ES-I3 (cell line): ENCODE data around the gene HSP90AA1.
"Not testable (repeated sequence)": the region's sequence is repeated elsewhere in the genome, so short reads cannot be mapped to it uniquely, and the experiment has no call there.

ENCODE experiments used
- H3K36me3 ChIP-seq: 2 replicates; pipeline ENCODE4 v1.6.1; 2013; ENCODE audit warnings: mild to moderate bottlenecking, low read length, control low read depth, moderate library complexity; ENCODE audit not compliant: insufficient read depth
- H3K4me1 ChIP-seq: 2 replicates; pipeline ENCODE4 v1.6.1; 2013; ENCODE audit warnings: mild to moderate bottlenecking, control low read depth, low read length; ENCODE audit not compliant: insufficient read depth
- H3K9ac ChIP-seq: 2 replicates; pipeline ENCODE4 v1.6.1; 2013; ENCODE audit warnings: low read depth, mild to moderate bottlenecking, low read length, moderate library complexity
- H3K9me3 ChIP-seq: 2 replicates; pipeline ENCODE4 v1.6.1; 2013; ENCODE audit warnings: mild to moderate bottlenecking, low read length, moderate library complexity; ENCODE audit not compliant: control insufficient read depth, insufficient read depth

Gene HSP90AA1

DNA sequence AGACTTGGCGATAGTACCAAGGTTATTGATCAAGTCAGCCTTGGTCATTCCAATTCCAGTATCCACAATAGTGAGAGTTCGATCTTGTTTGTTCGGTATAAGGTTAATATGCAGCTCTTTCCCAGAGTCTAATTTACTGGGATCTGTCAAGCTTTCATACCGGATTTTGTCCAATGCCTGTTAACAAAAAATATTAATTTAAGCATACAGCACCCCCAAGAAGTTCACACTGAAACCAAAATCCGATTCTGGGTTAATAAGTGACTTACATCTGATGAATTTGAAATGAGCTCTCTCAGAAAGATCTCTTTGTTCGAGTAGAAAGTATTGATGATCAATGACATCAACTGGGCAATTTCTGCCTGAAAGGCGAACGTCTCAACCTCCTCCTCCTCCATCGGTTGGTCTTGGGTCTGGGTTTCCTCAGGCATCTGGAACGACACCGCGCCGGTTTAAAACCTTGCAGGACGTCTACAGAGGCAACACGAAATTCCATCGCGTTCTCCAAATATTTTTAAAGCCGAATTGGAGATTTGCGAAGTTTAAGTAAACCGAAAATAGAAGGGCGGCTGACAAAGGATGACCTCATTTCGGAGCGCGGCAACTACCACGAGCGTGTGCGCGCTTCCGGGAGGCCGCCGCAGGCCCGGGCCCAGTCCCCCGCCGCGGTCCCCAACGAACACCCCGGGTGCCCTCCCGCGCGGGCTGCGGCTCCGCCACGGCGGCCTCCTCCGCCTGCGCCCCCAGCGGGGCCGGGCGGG, 716 bp downstream of the HSP90AA1 start:
- H3K9ac ChIP-seq = peak overlapping the region; percentile 97
- peaks cover 46% of the 10 kb centered on the region for H3K36me3 ChIP-seq
- no peaks in the 10 kb centered on the region for H3K9me3 ChIP-seq
- H3K4me1 ChIP-seq = peaks cover 7% of the 10 kb centered on the region; the same call in 1 of the 2 replicates

DNA sequence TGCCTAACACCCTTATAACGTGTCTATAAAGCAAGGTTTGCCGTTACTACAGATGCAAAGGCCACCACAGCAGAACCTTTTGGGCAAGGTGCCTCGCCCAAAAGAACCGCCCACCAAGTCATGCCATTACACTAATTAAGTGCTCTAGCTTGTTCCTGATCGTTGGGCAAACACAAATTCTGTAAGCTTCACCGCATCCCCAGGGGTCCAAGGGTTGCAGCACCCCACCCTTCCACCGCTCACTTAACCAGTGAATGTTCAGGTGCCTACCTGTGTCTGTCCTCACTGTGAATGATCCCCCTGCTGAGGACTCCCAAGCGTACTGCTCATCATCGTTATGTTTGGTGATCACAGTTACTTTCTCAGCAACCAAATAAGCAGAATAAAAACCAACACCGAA, 1.4 kb downstream of the HSP90AA1 start:
- Histone ChIP-seq H3K4me1 (peaks cover 7% of the 10 kb centered on the region; the same call in 1 of the 2 replicates), H3K9ac (peak overlapping the region; percentile 97), H3K9me3 (no peaks in the 10 kb centered on the region), H3K36me3 (peaks cover 52% of the 10 kb centered on the region)

DNA sequence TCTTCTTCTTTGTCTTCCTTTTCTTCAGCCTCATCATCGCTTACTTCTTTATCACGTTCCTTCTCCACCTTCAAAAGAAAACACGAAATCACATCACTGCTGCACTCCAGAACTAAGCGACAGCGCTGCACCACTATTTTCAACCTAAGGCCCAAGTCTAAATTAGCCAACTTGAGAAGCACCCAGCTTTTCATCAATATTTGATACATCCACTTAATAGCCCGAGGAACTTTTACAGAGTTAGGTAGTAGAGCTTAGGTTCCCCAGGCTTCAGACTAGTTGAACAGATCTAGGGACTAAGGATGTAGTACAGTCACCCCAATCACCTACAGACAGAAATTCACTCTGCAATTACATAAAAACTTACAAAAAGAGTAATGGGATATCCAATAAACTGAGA, 1.9 kb downstream of the HSP90AA1 start:
- H3K9ac ChIP-seq = no peak overlapping the region
- no peaks in the 10 kb centered on the region for H3K9me3 ChIP-seq
- H3K36me3 ChIP-seq = peaks cover 58% of the 10 kb centered on the region
- H3K4me1 ChIP-seq = peaks cover 7% of the 10 kb centered on the region; the same call in 1 of the 2 replicates

DNA sequence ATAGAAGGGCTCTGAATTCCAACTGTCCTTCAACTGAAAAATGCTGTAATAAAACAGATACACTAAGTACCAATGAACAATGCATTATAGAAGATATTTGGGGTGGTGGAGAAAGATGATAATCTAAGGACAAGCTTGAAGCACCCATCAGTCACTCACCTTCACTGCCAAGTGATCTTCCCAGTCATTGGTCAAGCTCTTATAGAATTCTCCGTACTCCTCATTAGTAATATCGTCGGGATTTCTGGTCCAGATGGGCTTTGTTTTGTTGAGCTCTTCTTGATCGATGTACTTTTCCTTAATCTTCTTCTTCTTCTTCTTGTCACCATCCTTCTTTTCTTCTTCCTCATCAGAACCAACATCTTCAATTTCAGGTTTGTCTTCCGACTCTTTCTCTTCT, 2.3 kb downstream of the HSP90AA1 start:
- H3K36me3 ChIP-seq = peaks cover 58% of the 10 kb centered on the region
- not testable (repeated sequence) for H3K4me1 ChIP-seq, H3K9me3 ChIP-seq, H3K9ac ChIP-seq

DNA sequence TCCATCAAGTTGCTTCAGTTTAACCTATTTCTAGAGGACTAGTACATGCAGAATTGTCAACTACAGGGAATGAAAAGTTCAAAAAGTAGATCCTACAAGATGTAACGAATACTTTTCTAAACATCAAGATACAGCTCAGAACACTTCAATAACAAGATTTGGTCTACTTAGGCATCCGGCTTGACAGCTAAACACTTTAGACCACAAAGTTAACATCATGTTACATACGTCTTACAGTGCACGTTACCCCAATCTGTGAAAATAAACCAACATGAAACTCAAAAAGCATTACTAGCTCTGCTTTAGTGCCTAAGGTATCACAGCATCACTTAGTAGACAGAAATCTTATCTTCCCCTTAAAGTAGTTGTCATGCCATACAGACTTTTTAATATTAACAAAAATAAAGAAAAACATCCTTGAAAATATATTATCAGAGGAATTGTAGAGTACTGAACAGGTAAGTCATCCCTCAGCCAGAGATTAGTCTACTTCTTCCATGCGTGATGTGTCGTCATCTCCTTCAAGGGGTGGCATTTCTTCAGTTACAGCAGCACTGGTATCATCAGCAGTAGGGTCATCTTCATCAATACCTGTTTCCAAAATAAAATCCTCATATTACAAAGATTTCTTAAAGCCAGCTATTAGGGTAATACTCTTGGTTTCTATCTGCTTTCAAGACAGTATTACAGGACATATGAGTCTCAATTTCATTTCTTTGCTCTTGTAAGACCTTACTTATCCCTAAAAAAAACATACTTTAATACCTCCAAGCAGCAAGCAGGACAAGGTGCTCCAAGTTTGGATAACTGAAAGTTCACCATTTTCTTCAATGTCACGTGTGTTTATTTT, 5.4 kb downstream of the HSP90AA1 start:
- Histone ChIP-seq H3K9ac (no peak overlapping the region), H3K36me3 (peaks cover 58% of the 10 kb centered on the region), H3K9me3 (no peaks in the 10 kb centered on the region), H3K4me1 (peaks cover 3% of the 10 kb centered on the region; the same call in 1 of the 2 replicates)

DNA sequence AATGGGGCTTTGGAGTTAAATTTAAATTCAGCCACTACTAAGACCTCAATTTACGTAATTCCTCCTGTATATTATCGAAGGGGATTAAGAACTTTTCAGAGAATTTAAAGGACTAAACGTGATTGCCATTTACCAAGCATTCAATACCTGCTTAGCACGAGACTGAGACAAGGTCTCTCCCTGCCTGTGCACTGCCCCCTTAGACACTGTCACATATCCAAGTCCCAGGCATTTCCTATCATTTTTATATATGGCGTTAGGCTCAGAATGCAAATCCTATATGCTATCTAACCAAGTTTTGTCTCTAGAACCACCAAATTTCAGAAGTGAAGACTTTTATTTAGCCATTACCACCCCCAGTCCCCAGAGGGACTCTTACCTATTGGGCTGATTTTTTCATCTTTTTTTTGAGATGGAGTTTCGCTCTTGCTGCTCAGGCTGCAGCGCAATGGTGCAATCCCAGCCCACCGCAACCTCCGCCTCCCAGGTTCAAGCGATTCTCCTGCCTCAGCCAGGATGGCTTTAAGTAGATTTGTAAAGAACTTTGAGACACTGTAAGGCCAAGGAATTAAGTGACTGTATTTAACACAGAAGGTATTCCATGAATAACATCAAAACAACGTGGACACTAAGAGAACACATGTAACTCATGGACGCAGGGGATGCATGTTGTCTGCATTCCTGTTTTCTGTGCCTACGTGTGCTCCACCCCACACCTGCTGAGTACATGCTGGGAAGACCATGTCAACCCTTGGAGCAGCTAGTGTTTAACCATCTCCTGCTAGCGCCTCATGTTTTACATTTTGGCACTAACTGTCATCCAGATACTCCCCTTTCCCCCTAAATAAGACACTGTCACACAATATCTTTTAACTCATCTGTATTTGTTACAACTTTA, 6.4 kb downstream of the HSP90AA1 start:
- Histone ChIP-seq H3K36me3 (peaks cover 49% of the 10 kb centered on the region), H3K4me1 (no peaks in the 10 kb centered on the region), H3K9ac (no peak overlapping the region), H3K9me3 (no peaks in the 10 kb centered on the region)

DNA sequence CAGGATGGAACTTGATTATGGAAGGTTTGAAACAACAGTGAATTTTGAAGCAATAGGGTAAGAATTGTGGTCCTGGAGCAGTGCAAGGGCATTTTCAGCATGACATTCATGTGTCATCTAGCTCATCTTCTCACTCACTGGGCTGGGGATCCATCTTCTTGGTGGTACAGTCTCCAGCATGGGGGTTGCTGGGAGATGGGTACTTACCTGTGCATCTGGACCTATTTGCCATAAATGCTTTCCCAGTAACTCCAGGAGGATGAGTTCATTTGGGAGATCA, 7.2 kb downstream of the HSP90AA1 start:
- Histone ChIP-seq H3K9ac (no peak overlapping the region), H3K9me3 (no peaks in the 10 kb centered on the region), H3K36me3 (peaks cover 41% of the 10 kb centered on the region), H3K4me1 (no peaks in the 10 kb centered on the region)

DNA sequence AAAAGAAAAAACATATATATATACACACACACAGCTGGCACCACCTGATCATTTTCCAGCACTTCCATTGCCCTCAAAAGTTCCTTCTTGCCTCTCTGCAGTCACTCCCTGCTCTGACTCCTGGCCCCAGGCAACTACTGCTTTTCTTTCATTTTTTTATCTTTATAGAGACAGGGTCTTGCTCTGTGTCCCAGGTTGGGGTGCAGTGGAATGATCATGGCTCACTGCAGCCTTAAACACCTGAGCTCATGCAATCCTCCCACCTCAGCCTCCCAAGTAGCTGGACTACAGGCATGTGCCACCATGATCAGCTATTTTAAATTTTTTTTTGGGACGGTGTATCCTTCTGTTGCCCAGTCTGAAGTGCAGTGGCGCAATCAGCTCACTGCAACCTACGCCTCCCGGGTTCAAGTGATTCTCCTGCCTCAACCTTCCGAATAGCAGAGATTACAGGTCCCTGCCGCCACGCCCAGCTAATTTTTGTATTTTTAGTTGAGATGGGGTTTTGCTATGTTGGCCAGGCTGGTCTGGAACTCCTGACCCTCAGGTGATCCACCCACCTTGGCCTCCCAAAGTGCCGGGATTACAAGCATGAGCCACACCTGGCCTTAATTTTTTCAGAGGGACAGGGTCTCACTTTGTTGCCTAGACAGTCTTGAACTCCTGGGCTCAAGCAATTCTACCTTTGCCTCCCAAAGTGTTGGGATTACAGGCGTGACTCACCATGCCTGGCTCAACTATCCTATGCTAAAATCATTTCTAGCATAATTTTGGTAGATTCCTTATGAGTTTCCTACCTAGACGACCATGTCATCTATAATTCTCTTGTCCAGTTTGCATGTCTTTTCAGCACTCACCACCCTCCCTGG, 7.8 kb downstream of the HSP90AA1 start:
- Histone ChIP-seq H3K9me3 (no peaks in the 10 kb centered on the region), H3K9ac (no peak overlapping the region), H3K36me3 (peaks cover 36% of the 10 kb centered on the region), H3K4me1 (no peaks in the 10 kb centered on the region)

DNA sequence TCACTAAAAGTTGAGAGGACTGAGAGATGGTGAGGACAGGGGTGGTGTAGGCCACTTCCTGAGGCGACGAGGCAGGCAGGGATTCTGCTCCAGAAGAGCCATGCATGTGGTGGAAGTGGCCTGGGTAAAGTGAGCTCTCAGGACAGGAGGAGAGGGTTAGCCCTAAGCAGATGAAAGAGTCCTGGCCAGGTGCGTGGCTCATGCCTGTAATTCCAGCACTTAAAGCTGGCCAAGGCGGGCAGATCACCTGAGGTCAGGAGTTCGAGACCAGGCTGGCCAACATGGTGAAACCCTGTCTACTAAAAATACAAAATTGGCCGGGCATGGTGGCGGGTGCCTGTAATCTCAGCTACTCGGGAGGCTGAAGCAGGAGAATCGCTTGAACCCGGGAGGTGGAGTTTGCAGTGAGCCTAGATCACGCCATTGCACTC, 8.5 kb downstream of the HSP90AA1 start:
- not testable (repeated sequence) for H3K4me1 ChIP-seq, H3K9me3 ChIP-seq, H3K9ac ChIP-seq
- H3K36me3 ChIP-seq = peaks cover 35% of the 10 kb centered on the region

DNA sequence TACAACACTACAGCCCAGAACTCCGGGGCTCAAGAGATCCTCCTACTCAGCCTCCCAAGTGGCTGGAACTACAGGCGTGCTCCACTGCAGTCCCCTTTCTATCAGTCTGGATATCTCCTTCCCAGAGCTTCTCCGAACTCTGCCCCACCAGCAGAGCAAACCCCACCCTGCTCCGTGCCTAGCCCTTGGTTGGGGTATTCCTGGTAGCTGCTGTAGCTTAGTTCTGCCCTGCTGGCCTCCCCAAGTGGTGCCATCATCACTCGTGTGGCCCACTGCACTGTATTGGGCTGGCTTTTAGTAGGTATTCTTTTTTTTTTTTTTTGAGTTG, 9.5 kb downstream of the HSP90AA1 start:
- peaks cover 24% of the 10 kb centered on the region for H3K36me3 ChIP-seq

DNA sequence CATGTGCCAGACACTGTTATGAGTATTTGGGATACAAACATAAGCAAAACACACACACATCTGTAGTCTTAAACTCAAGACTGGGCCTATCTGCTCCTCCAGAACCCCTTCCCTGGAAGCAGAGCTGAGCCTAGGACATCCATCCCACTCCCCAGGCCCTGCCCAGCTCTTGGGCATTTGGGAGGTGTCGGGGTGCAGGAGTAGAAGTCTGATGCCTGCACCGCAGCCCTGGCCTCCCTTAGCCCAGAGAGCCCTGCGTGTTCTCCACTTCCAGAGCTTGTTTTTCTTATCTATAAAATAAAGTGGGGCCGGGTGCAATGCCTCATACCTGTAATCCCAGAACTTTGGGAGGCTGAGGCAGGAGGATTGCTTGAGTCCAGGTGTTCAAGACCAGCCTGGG, 11.7 kb downstream of the HSP90AA1 start:
- Histone ChIP-seq H3K9ac (no peak overlapping the region), H3K9me3 (no peaks in the 10 kb centered on the region), H3K4me1 (no peaks in the 10 kb centered on the region), H3K36me3 (peaks cover 2% of the 10 kb centered on the region; the same call in 1 of the 2 replicates)

More for the DNA sequence above, 9.5 kb downstream of the HSP90AA1 start:
- H3K4me1 ChIP-seq = no peaks in the 10 kb centered on the region
- no peak overlapping the region for H3K9ac ChIP-seq
- no peaks in the 10 kb centered on the region for H3K9me3 ChIP-seq

DNA sequence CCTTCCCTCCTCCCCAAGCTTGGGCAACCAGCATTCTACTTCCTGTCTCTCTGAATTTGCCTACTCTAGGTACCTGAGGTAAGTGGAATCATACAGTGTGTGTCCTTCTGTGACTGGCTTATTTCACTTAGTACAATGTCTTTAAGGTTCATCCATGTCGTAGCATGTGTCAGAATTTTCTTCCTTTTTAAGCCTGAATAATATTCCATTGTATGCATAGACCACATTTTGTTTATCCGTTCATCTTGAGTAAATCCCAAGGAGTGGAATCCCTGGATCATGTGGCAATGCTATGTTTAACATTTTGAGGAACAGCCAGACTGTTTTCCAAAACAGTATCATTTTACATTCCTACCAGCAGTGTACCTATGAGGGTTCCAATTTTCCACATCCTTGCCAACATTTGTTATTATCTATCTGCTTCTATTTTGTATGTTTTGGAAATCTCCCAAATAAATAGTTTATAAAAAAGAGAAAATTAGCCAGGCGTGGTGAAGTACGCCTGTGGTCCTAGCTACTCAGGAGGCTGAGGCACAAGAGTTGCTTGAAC, 12.4 kb downstream of the HSP90AA1 start:
- H3K9me3 ChIP-seq = no peaks in the 10 kb centered on the region
- no peaks in the 10 kb centered on the region for H3K4me1 ChIP-seq
- H3K36me3 ChIP-seq = no peaks in the 10 kb centered on the region
- H3K9ac ChIP-seq = no peak overlapping the region

DNA sequence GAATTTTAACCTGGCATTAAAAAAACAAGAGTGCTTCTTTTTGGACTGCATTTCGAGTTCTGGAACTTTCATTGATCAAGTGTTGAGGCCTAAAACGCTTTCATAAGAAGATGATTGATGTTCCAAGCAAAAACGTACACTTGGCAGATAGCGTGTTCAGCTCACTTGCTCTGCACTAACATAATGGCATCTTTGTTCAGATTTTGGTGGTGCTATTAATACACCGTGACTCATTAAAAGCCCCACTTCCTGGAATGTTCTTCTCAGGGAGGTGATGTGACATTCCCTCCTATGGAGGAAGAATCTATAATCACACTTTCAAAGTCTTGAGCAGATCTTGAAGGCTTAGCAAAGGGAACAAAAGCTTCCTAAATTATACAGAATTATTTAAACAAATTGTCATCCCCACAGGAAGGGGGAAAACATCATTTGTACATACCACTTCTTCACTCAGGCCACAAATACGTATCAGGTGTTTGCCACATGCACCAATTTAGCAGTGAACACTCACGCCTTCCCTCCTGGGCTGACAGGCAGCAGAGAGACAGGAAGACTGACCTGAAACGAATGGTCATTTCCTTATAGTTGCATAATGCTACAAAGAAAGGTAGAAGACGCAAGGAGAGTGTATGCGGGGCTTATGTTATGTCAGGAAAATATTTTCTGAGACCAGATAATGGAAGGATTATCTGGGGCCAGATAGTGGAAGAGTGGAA, 15.4 kb downstream of the HSP90AA1 start:
- H3K9ac ChIP-seq = no peak overlapping the region
- H3K9me3 ChIP-seq = no peaks in the 10 kb centered on the region; the same call in 1 of the 2 replicates
- no peaks in the 10 kb centered on the region for H3K36me3 ChIP-seq
- H3K4me1 ChIP-seq = no peaks in the 10 kb centered on the region
